HG03196 (cell line): ENCODE measurements around the gene LAIR1.
"Not testable (repeated sequence)": the region's sequence is repeated elsewhere in the genome, so short reads cannot be mapped to it uniquely, and the experiment has no call there.

Experiments used
- ATAC-seq: cut with Tn5 transposase; IDR thresholded peaks from one replicate; pipeline ENCODE4 v1.9.1; 2021; ENCODE audit not compliant: unreplicated experiment

Gene LAIR1, protein sequence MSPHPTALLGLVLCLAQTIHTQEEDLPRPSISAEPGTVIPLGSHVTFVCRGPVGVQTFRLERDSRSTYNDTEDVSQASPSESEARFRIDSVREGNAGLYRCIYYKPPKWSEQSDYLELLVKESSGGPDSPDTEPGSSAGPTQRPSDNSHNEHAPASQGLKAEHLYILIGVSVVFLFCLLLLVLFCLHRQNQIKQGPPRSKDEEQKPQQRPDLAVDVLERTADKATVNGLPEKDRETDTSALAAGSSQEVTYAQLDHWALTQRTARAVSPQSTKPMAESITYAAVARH

GRCh38 chr19:54364775-54365257 lies at the start of gene LAIR1:
TSS of gene LAIR1 (minus strand) at chr19:54364931. CDS start at chr19:54364804, 127 bp downstream.
- no peak for ATAC-seq

DNA sequence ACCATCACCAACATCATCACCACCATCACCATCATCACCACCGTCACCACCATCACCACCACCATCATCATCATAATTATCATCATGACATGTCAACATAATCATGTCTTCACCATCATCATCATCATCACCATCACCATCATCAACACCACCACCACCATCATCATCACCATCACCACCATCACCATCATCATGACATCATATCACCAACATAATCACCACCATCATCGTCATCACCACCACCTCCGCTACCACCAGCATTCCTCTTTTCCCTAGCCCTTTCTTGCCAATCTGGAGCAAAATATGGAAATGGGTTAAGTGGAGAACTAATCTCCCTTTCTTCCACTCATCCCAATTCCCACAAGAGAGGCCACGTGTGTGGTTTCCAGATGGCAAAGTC lies 49.4 kb upstream of the LAIR1 start:
- ATAC-seq, result no peak

DNA sequence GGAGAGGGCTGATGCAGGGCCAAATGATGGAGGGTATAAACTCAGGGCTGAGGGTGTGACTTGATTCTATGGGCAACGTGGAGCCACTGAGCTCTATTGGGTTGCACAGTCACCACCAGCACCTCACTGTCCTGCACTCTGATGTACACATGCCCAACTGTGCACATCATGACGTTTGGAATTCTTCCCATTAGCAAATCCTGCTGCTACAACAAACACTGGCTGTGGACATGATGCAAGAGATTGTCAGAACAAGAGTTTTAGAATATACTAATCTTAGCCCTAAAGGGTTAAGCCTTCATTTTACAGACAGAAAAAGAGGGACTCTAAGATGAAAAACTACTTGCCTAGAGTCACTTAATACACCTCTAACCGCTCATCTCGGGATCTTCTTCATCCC lies 48.1 kb upstream of the LAIR1 start:
- no peak for ATAC-seq

DNA sequence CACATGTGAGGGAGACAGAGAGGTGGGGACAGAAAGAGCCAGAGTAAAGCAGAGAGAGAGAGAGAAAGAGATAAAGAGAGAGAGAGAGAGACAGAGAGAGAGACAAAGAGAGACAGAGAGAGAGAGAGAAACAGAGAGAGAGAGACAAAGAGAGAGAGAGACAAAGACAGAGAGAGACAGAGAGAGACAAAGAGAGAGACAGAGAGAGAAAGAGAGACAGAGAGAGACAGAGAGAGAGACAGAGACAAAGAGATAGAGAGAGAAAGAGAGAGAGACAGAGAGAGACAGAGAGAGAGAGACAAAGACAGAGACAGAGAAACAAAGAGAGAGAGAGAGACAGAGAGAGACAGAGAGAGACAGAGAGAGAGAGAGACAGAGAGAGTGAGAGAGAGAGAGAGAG lies 46.3 kb upstream of the LAIR1 start:
- ATAC-seq, result no peak

- ATAC-seq, result no peak
Measured at GRCh38 chr19:54408456-54409026, 43.8 kb upstream of the LAIR1 start.

DNA sequence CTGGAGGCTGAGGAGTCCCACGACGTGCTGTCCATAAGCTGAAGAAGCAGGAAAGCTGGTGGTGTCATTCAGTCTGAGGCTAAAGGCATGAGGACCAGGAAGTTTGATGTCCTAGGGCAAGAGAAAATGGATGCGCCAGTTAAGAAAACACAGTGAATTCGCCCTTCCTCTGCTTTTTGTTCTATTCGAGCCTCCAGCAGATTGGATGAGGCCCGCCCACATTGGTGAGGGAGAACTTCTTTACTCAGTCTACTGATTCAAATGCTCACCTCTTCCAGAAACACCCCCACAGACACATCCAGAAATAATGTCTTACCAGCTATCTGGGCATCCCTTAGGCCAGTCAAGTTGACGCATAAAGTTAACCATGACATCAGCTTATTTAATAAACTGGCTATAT lies 43.0 kb upstream of the LAIR1 start:
- ATAC-seq, result no peak

- no peak for ATAC-seq
Measured at GRCh38 chr19:54405628-54406027, 40.9 kb upstream of the LAIR1 start.

- ATAC-seq, result no peak
Measured at GRCh38 chr19:54403054-54403453, 38.3 kb upstream of the LAIR1 start.

DNA sequence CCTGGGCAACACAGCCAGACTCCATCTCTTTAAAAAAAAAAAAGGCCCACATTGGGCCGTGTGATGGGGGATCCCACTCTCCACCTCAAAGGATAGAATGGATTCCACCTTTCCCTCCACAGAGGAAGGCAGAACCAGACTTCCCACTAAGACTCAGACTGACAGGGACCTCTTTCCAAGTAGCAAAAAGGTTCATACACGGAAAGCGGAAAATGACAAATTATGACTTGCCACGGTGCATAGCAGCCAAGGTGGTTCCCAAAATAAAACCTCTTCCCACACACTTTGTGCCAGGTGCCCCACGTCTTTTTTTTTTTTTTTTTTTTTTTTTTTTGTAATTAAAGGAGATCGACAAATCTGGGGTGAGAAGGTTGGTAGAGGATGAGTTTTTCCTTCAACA lies 36.2 kb upstream of the LAIR1 start:
- no peak for ATAC-seq

DNA sequence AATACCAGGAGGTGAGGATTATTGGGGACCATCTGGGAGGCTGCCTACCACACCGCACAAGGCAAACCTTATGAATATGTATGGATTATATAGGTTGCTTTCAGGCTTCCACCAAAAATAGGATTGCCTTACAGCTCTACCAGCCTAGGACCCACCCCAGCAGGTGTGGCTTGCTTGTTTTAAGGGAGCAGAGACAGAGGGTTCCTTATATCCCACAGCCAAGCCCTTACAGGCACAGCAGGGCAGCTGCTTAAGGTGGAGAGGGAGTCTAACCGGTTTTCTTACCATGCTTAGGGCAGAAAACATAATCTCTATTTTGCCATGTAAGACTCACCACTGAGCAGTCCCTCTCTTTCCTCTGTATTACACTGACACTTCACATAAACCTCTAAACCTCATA lies 34.5 kb upstream of the LAIR1 start:
- no peak for ATAC-seq

- no peak for ATAC-seq
Measured at GRCh38 chr19:54395685-54396084, 31.0 kb upstream of the LAIR1 start.

GRCh38 chr19:54393381-54393780 lies 28.6 kb upstream of the LAIR1 start:
- no peak for ATAC-seq

DNA sequence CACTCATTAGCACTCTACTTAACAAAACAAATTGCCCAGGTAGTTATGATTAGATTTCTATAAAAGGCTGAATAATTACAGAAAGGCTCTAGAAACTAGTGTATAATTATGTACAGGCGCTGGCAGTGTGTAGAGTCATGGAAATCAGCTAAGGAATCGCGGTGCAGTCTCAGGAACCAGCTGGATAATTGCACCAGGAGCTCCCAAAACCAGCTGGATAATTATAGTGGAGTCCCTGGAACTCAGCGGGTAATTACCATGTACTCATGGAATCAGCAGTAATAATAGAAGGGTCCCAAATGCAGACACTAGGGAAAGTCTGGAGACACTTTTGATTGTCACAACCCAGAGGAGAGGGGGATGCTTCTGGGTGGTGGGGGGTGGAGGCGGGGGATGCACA lies 27.4 kb upstream of the LAIR1 start:
- ATAC-seq, result no peak

DNA sequence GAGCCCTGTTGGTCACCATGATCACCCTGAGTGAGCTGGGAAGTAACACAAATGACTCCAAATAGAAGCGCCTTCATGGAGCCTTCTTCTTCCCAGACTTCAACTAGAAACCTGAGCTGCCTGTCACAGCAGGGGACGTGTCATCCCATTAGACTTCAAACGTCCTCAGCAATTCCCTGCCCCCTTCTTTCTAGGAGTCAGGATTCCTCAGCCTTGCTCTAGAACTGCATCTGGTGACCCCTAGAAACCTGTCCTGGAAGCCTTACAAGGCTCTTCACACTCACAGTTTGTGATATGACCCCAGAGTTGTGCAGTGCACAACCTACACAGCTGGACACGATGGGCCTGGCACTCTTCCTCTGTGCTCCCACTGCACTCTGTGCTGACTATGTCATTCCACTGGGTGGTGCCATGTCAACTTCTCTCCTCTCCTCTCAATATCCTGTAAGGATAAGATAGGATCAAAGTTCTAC lies 26.9 kb upstream of the LAIR1 start:
- no peak for ATAC-seq

DNA sequence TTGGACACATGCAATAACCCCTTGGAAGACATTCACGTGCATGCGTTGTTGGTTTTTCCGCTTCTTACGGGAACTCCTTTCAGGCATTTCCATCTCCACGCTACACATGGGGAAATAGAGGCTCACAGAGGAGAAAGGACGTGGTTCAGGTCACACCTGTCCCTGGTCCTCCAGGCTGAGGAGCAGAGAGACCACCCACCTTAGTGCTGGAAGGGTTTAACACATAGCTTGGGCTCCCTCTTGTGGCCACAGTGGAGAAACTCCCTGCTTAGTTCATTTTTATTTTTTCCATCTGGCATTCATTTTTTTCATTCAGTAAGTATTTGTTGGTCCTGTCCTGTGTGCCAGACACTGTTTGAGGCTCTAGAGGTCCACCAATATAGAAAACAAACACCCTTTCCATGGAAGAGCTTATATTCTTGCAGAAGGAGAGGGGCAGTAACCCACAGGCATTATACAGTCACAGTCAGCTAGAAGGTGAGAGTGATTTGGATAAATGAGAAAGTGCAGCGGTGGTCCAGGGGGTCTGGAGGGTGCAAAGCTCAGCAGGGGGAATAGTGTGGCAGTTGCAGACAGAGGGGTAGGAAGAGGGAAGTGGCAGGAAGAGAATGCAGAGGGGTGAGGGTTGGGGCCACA lies 26.3 kb upstream of the LAIR1 start:
- no peak for ATAC-seq

- no peak for ATAC-seq
Measured at GRCh38 chr19:54389553-54389952, 24.8 kb upstream of the LAIR1 start.

DNA sequence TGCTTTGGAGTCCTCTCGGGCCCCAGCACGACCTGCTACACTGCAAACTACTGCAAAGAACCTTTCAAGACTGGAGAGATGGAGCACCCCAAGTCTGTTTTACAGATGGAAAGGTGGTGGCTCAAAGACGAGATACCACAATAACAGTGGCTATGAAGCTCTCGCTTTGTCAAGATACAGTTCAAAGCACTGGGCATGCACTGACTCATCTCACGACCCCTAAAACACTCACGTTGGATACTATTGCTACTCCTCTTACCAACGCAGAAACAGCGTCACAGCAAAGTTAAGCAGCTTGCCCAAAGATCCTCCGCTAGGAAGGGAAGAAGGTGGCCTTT lies 24.0 kb upstream of the LAIR1 start:
- ATAC-seq, result no peak

GRCh38 chr19:54387991-54388801 lies 23.5 kb upstream of the LAIR1 start:
- no peak for ATAC-seq

GRCh38 chr19:54383330-54383729 lies 18.6 kb upstream of the LAIR1 start:
- no peak for ATAC-seq

DNA sequence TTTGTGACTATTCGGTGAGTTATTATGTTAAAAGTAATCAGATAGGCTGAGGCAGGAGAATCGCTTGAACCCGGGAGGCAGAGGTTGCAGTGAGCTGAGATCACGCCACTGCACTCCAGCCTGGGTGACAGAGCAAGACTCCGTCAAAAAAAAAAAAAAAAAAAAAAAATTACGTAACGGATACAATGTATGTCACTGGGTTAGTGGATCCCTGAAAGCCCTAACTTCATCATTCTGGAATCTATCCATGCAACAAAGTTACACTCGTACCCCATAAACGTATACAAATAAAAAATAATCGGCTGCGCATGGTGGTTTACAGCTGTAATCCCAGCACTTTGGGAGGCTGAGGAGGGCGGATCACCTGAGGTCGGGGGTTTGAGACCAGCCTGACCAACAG lies 17.3 kb upstream of the LAIR1 start:
- not testable (repeated sequence) for ATAC-seq

GRCh38 chr19:54380897-54381296 lies 16.2 kb upstream of the LAIR1 start:
- no peak for ATAC-seq
